Right atrium auricular region (tissue), 2 donors: ENCODE data around the gene TRIP12. TPM values are rescaled to one million over a fixed set of nuclear protein-coding genes. Genes with fewer than 3 reads are reported as not detected.

ENCODE experiments used
- DNase-seq: peaks from one replicate; pipeline ENCODE4 v3.0.0-alpha.2; 2019; ENCODE audit warnings: low spot score
- H3K27ac ChIP-seq, 2 donors: fragments of 200-600 bp; sonication (generic); 1 replicate in 1 of 2; 2 replicates in 1 of 2; pipeline ENCODE4 v1.5.1; 2016 to 2019
- H3K27me3 ChIP-seq, 2 donors: fragments of 200-600 bp; sonication (generic); one replicate each; pipeline versions ENCODE4 v1.5.1 to v1.6.0; 2017 to 2019
- H3K36me3 ChIP-seq: fragments of 200-600 bp; sonication (generic); one replicate; pipeline ENCODE4 v1.5.1; 2016
- H3K4me1 ChIP-seq, 2 donors: fragments of 200-600 bp; sonication (generic); one replicate each; pipeline versions ENCODE4 v1.5.1 to v1.6.0; 2017 to 2019
- H3K4me3 ChIP-seq, 2 donors: fragments of 200-600 bp; sonication (generic); 1 replicate in 1 of 2; 2 replicates in 1 of 2; pipeline ENCODE4 v1.5.1; 2017 to 2019; ENCODE audit warnings: mild to moderate bottlenecking in 1 of 2, moderate library complexity in 1 of 2
- H3K9me3 ChIP-seq, 2 donors: fragments of 200-600 bp; sonication (generic); one replicate each; pipeline ENCODE4 v1.5.1; 2019
- CTCF ChIP-seq, 2 donors: fragments of 200-600 bp; sonication (generic); IDR thresholded peaks; one replicate each; pipeline ENCODE4 v1.5.1; 2019; ENCODE audit warnings: antibody characterized with exemption in 2 of 2
- total RNA-seq, 2 donors: library from RNA; depleted of rRNA; stranded (reverse); fragments of >200 nt; gene quantifications; one replicate each; pipeline ENCODE4 v1.1.0, GENCODE V29; 2016

TRIP12 gene
- total RNA-seq, 2 donors from 2014 or later: 94.8 to 107 TPM

GRCh38 chr2:229832510-229832898, 89.3 kb downstream of the TRIP12 start:
- no peaks in the 10 kb centered on the region for H3K27me3 ChIP-seq
- DNase-seq: no peak
- H3K9me3 ChIP-seq: no peaks in the 10 kb centered on the region
- H3K36me3 ChIP-seq: peaks cover 50% of the 10 kb centered on the region
- no peak overlapping the region for H3K4me3 ChIP-seq
- peaks cover 0 to 22% of the 10 kb centered on the region in 2 donors for H3K4me1 ChIP-seq
- no peak overlapping the region for H3K27ac ChIP-seq
- no peak for TF ChIP-seq CTCF (IDR thresholded peaks at IDR 0.05)

- no peak for DNase-seq
- Histone ChIP-seq H3K9me3 (no peaks in the 10 kb centered on the region), H3K4me1 (peaks cover 0 to 22% of the 10 kb centered on the region in 2 donors), H3K27me3 (no peaks in the 10 kb centered on the region), H3K36me3 (peaks cover 49% of the 10 kb centered on the region), H3K27ac (no peak overlapping the region), H3K4me3 (no peak overlapping the region)
- TF ChIP-seq CTCF (IDR thresholded peaks at IDR 0.05): no peak
Measured at GRCh38 chr2:229831805-229832509, 89.9 kb downstream of the TRIP12 start.

- Histone ChIP-seq H3K27ac (no peak overlapping the region), H3K27me3 (no peaks in the 10 kb centered on the region), H3K9me3 (no peaks in the 10 kb centered on the region), H3K4me1 (no peaks in the 10 kb centered on the region), H3K4me3 (no peak overlapping the region), H3K36me3 (peaks cover 52% of the 10 kb centered on the region)
- TF ChIP-seq CTCF (IDR thresholded peaks at IDR 0.05): no peak
- no peak for DNase-seq
Measured at GRCh38 chr2:229825476-229825875, 96.3 kb downstream of the TRIP12 start.

GRCh38 chr2:229821316-229821715, 100.5 kb downstream of the TRIP12 start:
- H3K4me3 ChIP-seq: no peak overlapping the region
- peaks cover 34% of the 10 kb centered on the region for H3K36me3 ChIP-seq
- no peak for DNase-seq
- no peak for TF ChIP-seq CTCF (IDR thresholded peaks at IDR 0.05)
- H3K27ac ChIP-seq: no peak overlapping the region
- H3K27me3 ChIP-seq: no peaks in the 10 kb centered on the region
- H3K9me3 ChIP-seq: no peaks in the 10 kb centered on the region
- no peaks in the 10 kb centered on the region for H3K4me1 ChIP-seq

GRCh38 chr2:229818230-229818629, 103.6 kb downstream of the TRIP12 start:
- H3K4me3 ChIP-seq: no peak overlapping the region
- H3K27me3 ChIP-seq: no peaks in the 10 kb centered on the region
- H3K9me3 ChIP-seq: no peaks in the 10 kb centered on the region
- H3K36me3 ChIP-seq: peaks cover 38% of the 10 kb centered on the region
- DNase-seq: no peak
- TF ChIP-seq CTCF (IDR thresholded peaks at IDR 0.05): no peak
- no peak overlapping the region for H3K27ac ChIP-seq
- no peaks in the 10 kb centered on the region for H3K4me1 ChIP-seq

GRCh38 chr2:229815858-229816257, 106.0 kb downstream of the TRIP12 start:
- Histone ChIP-seq H3K36me3 (peaks cover 45% of the 10 kb centered on the region), H3K27me3 (no peaks in the 10 kb centered on the region), H3K27ac (no peak overlapping the region), H3K4me3 (no peak overlapping the region), H3K9me3 (no peaks in the 10 kb centered on the region), H3K4me1 (no peaks in the 10 kb centered on the region)
- no peak for TF ChIP-seq CTCF (IDR thresholded peaks at IDR 0.05)
- no peak for DNase-seq
